Measurements from ENCODE around the gene UQCRHL.

Gene UQCRHL

DNA sequence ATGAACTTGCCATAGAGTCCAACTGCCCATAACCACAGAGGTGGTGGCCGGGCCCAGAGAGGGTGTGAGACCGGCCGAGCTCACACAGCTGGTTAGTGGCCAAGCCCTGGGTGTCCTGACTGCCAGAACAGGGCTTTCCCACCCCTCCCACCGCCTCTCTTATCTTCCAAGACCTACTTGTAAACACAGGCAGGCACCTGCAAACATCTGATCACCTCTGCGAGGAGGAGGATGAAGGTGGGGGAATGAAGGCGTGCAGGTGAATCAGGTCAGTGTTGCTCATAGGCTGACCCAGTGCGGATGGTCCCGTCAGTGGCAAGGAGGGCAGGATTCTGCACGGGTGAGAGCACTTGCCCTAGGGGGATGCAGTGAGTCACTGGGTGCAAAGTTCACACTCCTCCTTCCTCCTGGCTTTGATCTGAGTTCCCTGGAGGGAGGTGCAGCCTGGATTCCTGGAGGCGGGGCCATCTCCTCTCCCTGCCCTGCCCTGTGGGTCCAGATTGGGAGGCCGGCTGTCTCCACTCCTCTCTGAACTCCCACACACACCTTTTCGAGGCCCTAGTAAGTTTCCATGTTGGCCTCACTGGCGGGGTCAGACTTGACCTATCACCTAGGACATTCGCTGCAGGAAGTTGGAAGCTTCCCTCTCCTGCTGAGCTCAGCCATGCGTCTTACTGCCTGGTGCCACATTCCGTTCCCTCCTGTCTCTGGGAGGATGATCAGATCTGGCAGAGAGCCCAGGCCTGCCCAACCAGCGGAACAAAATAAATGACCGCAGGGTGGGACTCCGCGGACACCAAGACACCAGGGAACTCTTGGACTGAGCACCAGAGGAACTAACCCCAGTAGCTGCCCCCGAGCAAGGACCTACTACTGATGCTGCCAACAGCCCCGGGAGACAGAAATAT is 7.3 kb downstream of the UQCRHL start:
- peak; percentile 52 for ATAC-seq
- TF ChIP-seq TCF4 (CRISPR knock-in tag; IDR thresholded peaks at IDR 0.05; ENCODE audit: borderline replicate concordance), result 0 out of 2 replicates have a peak, but pooled peaks have one; percentile 18
- TF ChIP-seq, protein P1, sequence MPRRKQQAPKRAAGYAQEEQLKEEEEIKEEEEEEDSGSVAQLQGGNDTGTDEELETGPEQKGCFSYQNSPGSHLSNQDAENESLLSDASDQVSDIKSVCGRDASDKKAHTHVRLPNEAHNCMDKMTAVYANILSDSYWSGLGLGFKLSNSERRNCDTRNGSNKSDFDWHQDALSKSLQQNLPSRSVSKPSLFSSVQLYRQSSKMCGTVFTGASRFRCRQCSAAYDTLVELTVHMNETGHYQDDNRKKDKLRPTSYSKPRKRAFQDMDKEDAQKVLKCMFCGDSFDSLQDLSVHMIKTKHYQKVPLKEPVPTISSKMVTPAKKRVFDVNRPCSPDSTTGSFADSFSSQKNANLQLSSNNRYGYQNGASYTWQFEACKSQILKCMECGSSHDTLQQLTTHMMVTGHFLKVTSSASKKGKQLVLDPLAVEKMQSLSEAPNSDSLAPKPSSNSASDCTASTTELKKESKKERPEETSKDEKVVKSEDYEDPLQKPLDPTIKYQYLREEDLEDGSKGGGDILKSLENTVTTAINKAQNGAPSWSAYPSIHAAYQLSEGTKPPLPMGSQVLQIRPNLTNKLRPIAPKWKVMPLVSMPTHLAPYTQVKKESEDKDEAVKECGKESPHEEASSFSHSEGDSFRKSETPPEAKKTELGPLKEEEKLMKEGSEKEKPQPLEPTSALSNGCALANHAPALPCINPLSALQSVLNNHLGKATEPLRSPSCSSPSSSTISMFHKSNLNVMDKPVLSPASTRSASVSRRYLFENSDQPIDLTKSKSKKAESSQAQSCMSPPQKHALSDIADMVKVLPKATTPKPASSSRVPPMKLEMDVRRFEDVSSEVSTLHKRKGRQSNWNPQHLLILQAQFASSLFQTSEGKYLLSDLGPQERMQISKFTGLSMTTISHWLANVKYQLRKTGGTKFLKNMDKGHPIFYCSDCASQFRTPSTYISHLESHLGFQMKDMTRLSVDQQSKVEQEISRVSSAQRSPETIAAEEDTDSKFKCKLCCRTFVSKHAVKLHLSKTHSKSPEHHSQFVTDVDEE (CRISPR knock-in tag; IDR thresholded peaks at IDR 0.05), result peak; percentile 45; the same call in 1 of the 2 replicates
- TF ChIP-seq, protein P2, sequence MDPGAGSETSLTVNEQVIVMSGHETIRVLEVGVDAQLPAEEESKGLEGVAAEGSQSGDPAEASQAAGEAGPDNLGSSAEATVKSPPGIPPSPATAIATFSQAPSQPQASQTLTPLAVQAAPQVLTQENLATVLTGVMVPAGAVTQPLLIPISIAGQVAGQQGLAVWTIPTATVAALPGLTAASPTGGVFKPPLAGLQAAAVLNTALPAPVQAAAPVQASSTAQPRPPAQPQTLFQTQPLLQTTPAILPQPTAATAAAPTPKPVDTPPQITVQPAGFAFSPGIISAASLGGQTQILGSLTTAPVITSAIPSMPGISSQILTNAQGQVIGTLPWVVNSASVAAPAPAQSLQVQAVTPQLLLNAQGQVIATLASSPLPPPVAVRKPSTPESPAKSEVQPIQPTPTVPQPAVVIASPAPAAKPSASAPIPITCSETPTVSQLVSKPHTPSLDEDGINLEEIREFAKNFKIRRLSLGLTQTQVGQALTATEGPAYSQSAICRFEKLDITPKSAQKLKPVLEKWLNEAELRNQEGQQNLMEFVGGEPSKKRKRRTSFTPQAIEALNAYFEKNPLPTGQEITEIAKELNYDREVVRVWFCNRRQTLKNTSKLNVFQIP (CRISPR knock-in tag; IDR thresholded peaks at IDR 0.05; ENCODE audit: borderline replicate concordance, low read depth), result no peak

DNA sequence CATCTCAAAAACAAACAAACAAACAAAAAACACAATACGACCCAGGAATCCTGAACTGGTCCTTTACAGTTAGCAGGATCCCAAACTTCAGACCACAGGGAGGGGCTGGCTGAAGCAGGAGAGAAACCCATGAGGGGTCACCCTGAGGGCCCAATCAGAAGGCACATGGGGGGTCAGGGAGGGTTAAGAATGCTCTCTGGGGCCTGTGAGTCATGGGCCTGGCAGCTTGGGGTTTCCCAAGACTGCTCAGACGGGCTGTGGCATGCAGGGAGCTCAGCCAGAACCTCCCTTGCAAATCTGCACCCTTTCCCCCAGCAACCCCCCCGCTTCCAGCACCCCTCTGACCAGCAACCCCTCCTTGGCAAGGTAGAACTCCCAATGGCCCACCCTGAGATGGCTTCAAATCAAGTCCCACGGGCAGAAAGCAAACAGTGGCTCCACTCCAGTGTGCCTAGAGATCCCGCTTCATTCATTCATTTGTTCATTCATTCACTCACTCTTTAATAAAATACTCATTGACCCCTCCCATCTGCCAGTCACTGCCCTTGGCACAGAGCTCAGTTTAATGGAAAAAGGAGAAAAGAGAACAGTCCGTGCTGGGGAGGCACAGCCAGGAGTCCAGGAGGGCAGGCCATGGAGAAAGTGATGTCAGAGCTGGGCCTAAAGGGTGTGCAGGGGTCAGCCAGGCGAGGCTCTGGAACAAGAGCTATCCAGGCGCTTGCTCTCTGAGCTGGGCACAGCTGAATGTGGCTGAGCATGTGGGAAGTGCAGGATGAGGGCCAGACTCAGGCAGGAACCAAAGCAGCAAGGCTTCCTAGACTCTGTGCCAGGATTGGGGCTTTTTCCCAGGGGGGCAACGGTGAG is 8.2 kb downstream of the UQCRHL start:
- ATAC-seq, result peak; percentile 69

DNA sequence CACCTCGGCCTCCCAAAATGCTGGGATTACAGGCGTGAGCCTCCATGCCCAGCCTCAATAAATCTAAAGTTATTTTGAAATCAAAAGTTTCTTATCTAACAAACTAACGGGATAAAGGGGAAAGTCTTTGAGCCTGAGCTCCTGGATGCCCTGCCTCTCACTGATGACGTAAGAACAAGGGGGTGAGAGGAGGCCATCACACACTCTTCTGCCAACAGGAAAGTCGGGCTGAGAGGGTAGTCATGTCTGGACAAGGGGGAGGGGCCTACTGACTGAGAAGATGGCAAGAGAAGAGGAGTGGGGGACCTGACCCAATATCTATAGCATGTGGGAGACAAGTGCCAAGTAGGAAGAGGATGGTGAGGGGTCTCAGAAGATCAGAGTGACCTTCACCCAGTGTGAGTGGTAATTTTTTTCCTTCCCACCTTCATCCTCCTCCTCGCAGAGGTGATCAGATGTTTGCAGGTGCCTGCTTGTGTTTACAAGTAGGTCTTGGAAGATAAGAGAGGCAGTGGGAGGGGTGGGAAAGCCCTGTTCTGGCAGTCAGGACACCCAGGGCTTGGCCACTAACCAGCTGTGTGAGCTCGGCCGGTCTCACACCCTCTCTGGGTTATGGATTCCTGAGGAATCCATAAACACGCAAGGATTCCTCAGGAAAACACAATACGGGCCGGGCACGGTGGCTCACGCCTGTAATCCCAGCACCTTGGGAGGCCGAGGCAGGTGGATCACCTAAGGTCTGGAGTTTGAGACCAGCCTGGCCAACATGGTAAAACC is 9.6 kb downstream of the UQCRHL start:
- ATAC-seq, result no peak
- TF ChIP-seq BACH2 (CRISPR knock-in tag; IDR thresholded peaks at IDR 0.05; ENCODE audit: borderline replicate concordance) (no peak), ZNF70 (CRISPR knock-in tag; IDR thresholded peaks at IDR 0.05) (no peak)

More for the DNA sequence above, 8.2 kb downstream of the UQCRHL start:
- no peak for TF ChIP-seq TCF4 (CRISPR knock-in tag; IDR thresholded peaks at IDR 0.05; ENCODE audit: borderline replicate concordance)
- no peak for TF ChIP-seq ARNTL (CRISPR knock-in tag; IDR thresholded peaks at IDR 0.05; ENCODE audit: borderline replicate concordance, low read depth)
- no peak for TF ChIP-seq ZFP3 (CRISPR knock-in tag; IDR thresholded peaks at IDR 0.05)
- TF ChIP-seq, protein P3, sequence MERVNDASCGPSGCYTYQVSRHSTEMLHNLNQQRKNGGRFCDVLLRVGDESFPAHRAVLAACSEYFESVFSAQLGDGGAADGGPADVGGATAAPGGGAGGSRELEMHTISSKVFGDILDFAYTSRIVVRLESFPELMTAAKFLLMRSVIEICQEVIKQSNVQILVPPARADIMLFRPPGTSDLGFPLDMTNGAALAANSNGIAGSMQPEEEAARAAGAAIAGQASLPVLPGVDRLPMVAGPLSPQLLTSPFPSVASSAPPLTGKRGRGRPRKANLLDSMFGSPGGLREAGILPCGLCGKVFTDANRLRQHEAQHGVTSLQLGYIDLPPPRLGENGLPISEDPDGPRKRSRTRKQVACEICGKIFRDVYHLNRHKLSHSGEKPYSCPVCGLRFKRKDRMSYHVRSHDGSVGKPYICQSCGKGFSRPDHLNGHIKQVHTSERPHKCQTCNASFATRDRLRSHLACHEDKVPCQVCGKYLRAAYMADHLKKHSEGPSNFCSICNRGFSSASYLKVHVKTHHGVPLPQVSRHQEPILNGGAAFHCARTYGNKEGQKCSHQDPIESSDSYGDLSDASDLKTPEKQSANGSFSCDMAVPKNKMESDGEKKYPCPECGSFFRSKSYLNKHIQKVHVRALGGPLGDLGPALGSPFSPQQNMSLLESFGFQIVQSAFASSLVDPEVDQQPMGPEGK (CRISPR knock-in tag; IDR thresholded peaks at IDR 0.05; ENCODE audit: borderline replicate concordance), result no peak
- no peak for TF ChIP-seq ISL1 (CRISPR knock-in tag; IDR thresholded peaks at IDR 0.05)
- no peak for TF ChIP-seq ZC3H10 (CRISPR knock-in tag; IDR thresholded peaks at IDR 0.05)
- TF ChIP-seq ESRRG (CRISPR knock-in tag; IDR thresholded peaks at IDR 0.05), result no peak
- TF ChIP-seq SNAI2 (CRISPR knock-in tag; IDR thresholded peaks at IDR 0.05), result no peak
- no peak for TF ChIP-seq ZNF565 (CRISPR knock-in tag; conservative IDR thresholded peaks at IDR 0.05; ENCODE audit: low read depth)
- TF ChIP-seq ZNF8 (CRISPR knock-in tag; IDR thresholded peaks at IDR 0.05), result no peak
- TF ChIP-seq, protein P4, sequence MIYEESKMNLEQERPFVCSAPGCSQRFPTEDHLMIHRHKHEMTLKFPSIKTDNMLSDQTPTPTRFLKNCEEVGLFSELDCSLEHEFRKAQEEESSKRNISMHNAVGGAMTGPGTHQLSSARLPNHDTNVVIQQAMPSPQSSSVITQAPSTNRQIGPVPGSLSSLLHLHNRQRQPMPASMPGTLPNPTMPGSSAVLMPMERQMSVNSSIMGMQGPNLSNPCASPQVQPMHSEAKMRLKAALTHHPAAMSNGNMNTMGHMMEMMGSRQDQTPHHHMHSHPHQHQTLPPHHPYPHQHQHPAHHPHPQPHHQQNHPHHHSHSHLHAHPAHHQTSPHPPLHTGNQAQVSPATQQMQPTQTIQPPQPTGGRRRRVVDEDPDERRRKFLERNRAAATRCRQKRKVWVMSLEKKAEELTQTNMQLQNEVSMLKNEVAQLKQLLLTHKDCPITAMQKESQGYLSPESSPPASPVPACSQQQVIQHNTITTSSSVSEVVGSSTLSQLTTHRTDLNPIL (CRISPR knock-in tag; IDR thresholded peaks at IDR 0.05; ENCODE audit: low read depth), result no peak
- TF ChIP-seq CSDC2 (CRISPR knock-in tag; IDR thresholded peaks at IDR 0.05), result no peak
- no peak for TF ChIP-seq RARB (CRISPR knock-in tag; IDR thresholded peaks at IDR 0.05)
- TF ChIP-seq, protein P2 (CRISPR knock-in tag; IDR thresholded peaks at IDR 0.05; ENCODE audit: borderline replicate concordance, low read depth), result no peak
- no peak for TF ChIP-seq ZNF70 (CRISPR knock-in tag; IDR thresholded peaks at IDR 0.05)

Data from SK-N-SH treated with all-trans-retinoic acid at 6 μM for 48 hours (cell line).